ENCODE data around the gene MKRN2.

The MKRN2 gene

DNA sequence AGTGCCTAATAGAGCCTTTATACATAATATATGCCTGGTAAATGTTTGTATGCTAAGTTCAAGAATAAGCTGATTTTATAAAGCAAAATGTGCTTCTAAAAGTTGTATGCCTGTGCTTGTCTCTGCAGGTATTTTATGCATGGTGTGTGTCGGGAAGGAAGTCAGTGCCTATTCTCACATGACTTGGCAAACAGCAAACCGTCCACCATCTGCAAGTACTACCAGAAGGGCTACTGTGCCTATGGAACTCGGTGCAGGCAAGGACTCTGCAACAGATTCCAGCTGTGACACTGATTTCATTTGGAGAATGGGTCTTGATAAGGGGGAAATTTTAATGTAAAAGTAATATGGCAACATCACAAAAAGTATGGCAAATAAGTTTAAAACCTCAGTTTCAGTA lies 11.9 kb downstream of the MKRN2 start:
- Histone ChIP-seq H3K23ac (ENCODE audit: low read length) (no peak overlapping the region), H2BK120ac (ENCODE audit: insufficient read depth, low read length, poor library complexity) (no peak overlapping the region), H4K8ac (ENCODE audit: low read depth, low read length) (no peak overlapping the region), H3K79me2 (ENCODE audit: control insufficient read depth, insufficient read depth, low read length, poor library complexity) (peaks cover 6% of the 10 kb centered on the region), H3K4ac (ENCODE audit: low read depth, low read length) (no peak overlapping the region), H3K4me1 (ENCODE audit: control insufficient read depth in 1 of 2, insufficient read depth in 2 of 2, low read length in 2 of 2) (peaks cover 0 to 3% of the 10 kb centered on the region in 2 experiments), H2BK12ac (ENCODE audit: low read length) (no peak overlapping the region), H4K91ac (ENCODE audit: low read depth, low read length) (no peak overlapping the region), H3K27me3 (ENCODE audit: insufficient read depth, low read length) (no peaks in the 10 kb centered on the region), H4K12ac (ENCODE audit: low read depth, low read length) (no peak overlapping the region), H3K9ac (ENCODE audit: low read length) (no peak overlapping the region), H3K4me3 (ENCODE audit: low read depth, low read length) (no peak overlapping the region), H2BK5ac (ENCODE audit: low read depth, low read length, poor library complexity) (no peak overlapping the region), H3K36me3 (ENCODE audit: control insufficient read depth in 1 of 2, insufficient read depth in 2 of 2, low read length in 2 of 2) (peaks cover 31% of the 10 kb centered on the region in 2 experiments), H3K18ac (ENCODE audit: low read length) (no peak overlapping the region), H3K27ac (ENCODE audit: low read depth, low read length) (no peak overlapping the region), H2AFZ (ENCODE audit: insufficient read depth, low read length, poor library complexity) (no peak overlapping the region), H3K14ac (ENCODE audit: low read length) (no peak overlapping the region), H3K9me3 (ENCODE audit: insufficient read depth, low read depth, low read length) (no peaks in the 10 kb centered on the region), H3K4me2 (ENCODE audit: low read length) (no peak overlapping the region), H2AK5ac (ENCODE audit: low read length) (no peak overlapping the region), H3K79me1 (ENCODE audit: low read length) (no peaks in the 10 kb centered on the region)
- no peak for DNase-seq
- WGBS (ENCODE audit: extremely low coverage, insufficient coverage, insufficient read length), result no CpG with 5 or more reads among the region's 3 CpGs

DNA sequence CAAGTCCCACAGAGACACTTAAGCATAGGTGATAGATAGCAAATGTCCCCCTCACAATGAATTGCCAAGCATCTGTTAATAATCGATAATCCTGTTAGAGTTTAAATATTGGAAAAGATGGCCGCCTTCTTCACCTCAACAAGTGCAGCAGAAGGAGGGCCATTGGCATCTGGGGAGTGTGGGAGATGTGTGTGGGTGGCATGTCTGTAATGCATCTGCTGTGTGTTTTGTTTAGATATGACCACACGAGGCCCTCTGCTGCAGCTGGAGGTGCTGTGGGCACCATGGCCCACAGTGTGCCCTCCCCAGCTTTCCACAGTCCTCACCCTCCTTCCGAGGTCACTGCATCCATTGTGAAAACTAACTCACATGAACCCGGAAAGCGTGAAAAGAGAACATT lies 12.9 kb downstream of the MKRN2 start:
- Histone ChIP-seq H4K91ac (ENCODE audit: low read depth, low read length) (no peak overlapping the region), H3K4ac (ENCODE audit: low read depth, low read length) (no peak overlapping the region), H4K12ac (ENCODE audit: low read depth, low read length) (no peak overlapping the region), H2BK12ac (ENCODE audit: low read length) (no peak overlapping the region), H3K18ac (ENCODE audit: low read length) (no peak overlapping the region), H2AK5ac (ENCODE audit: low read length) (no peak overlapping the region), H3K27ac (ENCODE audit: low read depth, low read length) (no peak overlapping the region), H4K8ac (ENCODE audit: low read depth, low read length) (no peak overlapping the region), H2BK120ac (ENCODE audit: insufficient read depth, low read length, poor library complexity) (no peak overlapping the region), H2BK5ac (ENCODE audit: low read depth, low read length, poor library complexity) (no peak overlapping the region), H3K4me1 (ENCODE audit: control insufficient read depth in 1 of 2, insufficient read depth in 2 of 2, low read length in 2 of 2) (peaks cover 0 to 3% of the 10 kb centered on the region in 2 experiments), H3K36me3 (ENCODE audit: control insufficient read depth in 1 of 2, insufficient read depth in 2 of 2, low read length in 2 of 2) (peaks cover 42% of the 10 kb centered on the region in 2 experiments), H3K9me3 (ENCODE audit: insufficient read depth, low read depth, low read length) (no peaks in the 10 kb centered on the region), H2AFZ (ENCODE audit: insufficient read depth, low read length, poor library complexity) (no peak overlapping the region), H3K4me2 (ENCODE audit: low read length) (no peak overlapping the region), H3K79me1 (ENCODE audit: low read length) (no peaks in the 10 kb centered on the region), H3K9ac (ENCODE audit: low read length) (no peak overlapping the region), H3K14ac (ENCODE audit: low read length) (no peak overlapping the region), H3K79me2 (ENCODE audit: control insufficient read depth, insufficient read depth, low read length, poor library complexity) (peaks cover 6% of the 10 kb centered on the region), H3K27me3 (ENCODE audit: insufficient read depth, low read length) (no peaks in the 10 kb centered on the region), H3K4me3 (ENCODE audit: low read depth, low read length) (no peak overlapping the region), H3K23ac (ENCODE audit: low read length) (no peak overlapping the region)
- WGBS (ENCODE audit: extremely low coverage, insufficient coverage, insufficient read length), result no CpG with 5 or more reads among the region's 6 CpGs
- no peak for DNase-seq

DNA sequence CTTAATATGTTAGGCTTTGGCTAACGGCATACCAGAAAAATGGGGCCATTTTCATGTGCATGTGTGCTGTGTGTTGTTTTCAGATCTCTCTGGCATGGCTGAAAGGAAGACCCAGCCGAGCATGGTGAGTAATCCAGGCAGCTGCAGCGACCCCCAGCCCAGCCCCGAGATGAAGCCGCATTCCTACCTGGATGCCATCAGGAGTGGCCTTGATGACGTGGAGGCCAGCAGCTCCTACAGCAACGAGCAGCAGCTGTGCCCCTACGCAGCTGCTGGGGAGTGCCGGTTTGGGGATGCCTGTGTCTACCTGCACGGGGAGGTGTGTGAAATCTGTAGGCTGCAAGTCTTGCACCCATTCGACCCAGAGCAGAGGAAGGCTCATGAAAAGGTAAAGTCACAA lies 15.1 kb downstream of the MKRN2 start:
- Histone ChIP-seq H2BK5ac (ENCODE audit: low read depth, low read length, poor library complexity) (no peak overlapping the region), H3K4me1 (ENCODE audit: control insufficient read depth in 1 of 2, insufficient read depth in 2 of 2, low read length in 2 of 2) (no peaks in the 10 kb centered on the region)
- WGBS (ENCODE audit: extremely low coverage, insufficient coverage, insufficient read length), result no CpG with 5 or more reads among the region's 11 CpGs

DNA sequence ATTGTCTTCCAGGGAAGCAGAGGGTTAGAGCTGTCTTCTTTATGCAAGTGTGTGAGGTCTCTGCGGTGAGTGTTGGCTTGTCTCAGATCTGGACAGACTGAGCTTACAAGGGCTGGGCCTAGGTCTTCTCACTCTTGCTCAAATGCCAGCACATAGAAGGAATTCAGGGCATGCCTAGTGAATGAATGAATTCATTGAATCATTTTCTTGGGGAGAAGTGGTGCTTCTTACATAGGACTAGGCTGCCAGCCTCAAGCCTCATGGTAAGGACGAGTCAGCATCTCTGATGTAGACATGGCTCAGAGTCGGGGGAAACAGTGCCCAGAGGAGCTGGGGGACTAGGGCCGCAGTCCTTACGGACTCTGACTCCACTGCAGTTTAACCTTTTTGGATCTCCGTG lies 17.2 kb downstream of the MKRN2 start:
- Histone ChIP-seq H3K14ac (ENCODE audit: low read length) (no peak overlapping the region), H3K27ac (ENCODE audit: low read depth, low read length) (no peak overlapping the region), H3K9ac (ENCODE audit: low read length) (no peak overlapping the region), H2AFZ (ENCODE audit: insufficient read depth, low read length, poor library complexity) (no peak overlapping the region), H3K18ac (ENCODE audit: low read length) (no peak overlapping the region), H4K8ac (ENCODE audit: low read depth, low read length) (no peak overlapping the region), H2AK5ac (ENCODE audit: low read length) (no peak overlapping the region), H3K4me1 (ENCODE audit: control insufficient read depth in 1 of 2, insufficient read depth in 2 of 2, low read length in 2 of 2) (no peaks in the 10 kb centered on the region), H4K12ac (ENCODE audit: low read depth, low read length) (no peak overlapping the region), H3K4me2 (ENCODE audit: low read length) (no peak overlapping the region), H3K27me3 (ENCODE audit: insufficient read depth, low read length) (no peaks in the 10 kb centered on the region), H3K79me2 (ENCODE audit: control insufficient read depth, insufficient read depth, low read length, poor library complexity) (no peaks in the 10 kb centered on the region), H3K36me3 (ENCODE audit: control insufficient read depth in 1 of 2, insufficient read depth in 2 of 2, low read length in 2 of 2) (peaks cover 54 to 61% of the 10 kb centered on the region in 2 experiments), H3K23ac (ENCODE audit: low read length) (no peak overlapping the region), H2BK5ac (ENCODE audit: low read depth, low read length, poor library complexity) (no peak overlapping the region), H3K4me3 (ENCODE audit: low read depth, low read length) (no peak overlapping the region), H3K4ac (ENCODE audit: low read depth, low read length) (no peak overlapping the region), H4K91ac (ENCODE audit: low read depth, low read length) (no peak overlapping the region), H3K79me1 (ENCODE audit: low read length) (no peaks in the 10 kb centered on the region), H2BK12ac (ENCODE audit: low read length) (no peak overlapping the region), H2BK120ac (ENCODE audit: insufficient read depth, low read length, poor library complexity) (no peak overlapping the region), H3K9me3 (ENCODE audit: insufficient read depth, low read depth, low read length) (no peaks in the 10 kb centered on the region)
- peak; percentile 40 to 73 for DNase-seq
- WGBS (ENCODE audit: extremely low coverage, insufficient coverage, insufficient read length), result no CpG with 5 or more reads among the region's 6 CpGs

More for the DNA sequence above, 15.1 kb downstream of the MKRN2 start:
- no peaks in the 10 kb centered on the region for H3K27me3 ChIP-seq (ENCODE audit: insufficient read depth, low read length)
- no peak overlapping the region for H4K91ac ChIP-seq (ENCODE audit: low read depth, low read length)
- no peaks in the 10 kb centered on the region for H3K9me3 ChIP-seq (ENCODE audit: insufficient read depth, low read depth, low read length)
- H3K23ac ChIP-seq (ENCODE audit: low read length), result no peak overlapping the region
- H4K12ac ChIP-seq (ENCODE audit: low read depth, low read length), result no peak overlapping the region
- H3K18ac ChIP-seq (ENCODE audit: low read length), result no peak overlapping the region
- H2AK5ac ChIP-seq (ENCODE audit: low read length), result no peak overlapping the region
- H4K8ac ChIP-seq (ENCODE audit: low read depth, low read length), result no peak overlapping the region
- no peak overlapping the region for H3K4me2 ChIP-seq (ENCODE audit: low read length)
- H3K79me1 ChIP-seq (ENCODE audit: low read length), result no peaks in the 10 kb centered on the region
- H3K4ac ChIP-seq (ENCODE audit: low read depth, low read length), result no peak overlapping the region
- no peaks in the 10 kb centered on the region for H3K79me2 ChIP-seq (ENCODE audit: control insufficient read depth, insufficient read depth, low read length, poor library complexity)
- DNase-seq, result peak; percentile 92 to 94
- no peak overlapping the region for H3K9ac ChIP-seq (ENCODE audit: low read length)
- no peak overlapping the region for H3K27ac ChIP-seq (ENCODE audit: low read depth, low read length)
- H2AFZ ChIP-seq (ENCODE audit: insufficient read depth, low read length, poor library complexity), result no peak overlapping the region
- H2BK120ac ChIP-seq (ENCODE audit: insufficient read depth, low read length, poor library complexity), result no peak overlapping the region
- H3K36me3 ChIP-seq (ENCODE audit: control insufficient read depth in 1 of 2, insufficient read depth in 2 of 2, low read length in 2 of 2), result peaks cover 53 to 62% of the 10 kb centered on the region in 2 experiments
- no peak overlapping the region for H3K14ac ChIP-seq (ENCODE audit: low read length)
- no peak overlapping the region for H2BK12ac ChIP-seq (ENCODE audit: low read length)
- no peak overlapping the region for H3K4me3 ChIP-seq (ENCODE audit: low read depth, low read length)

All from trophoblast cell (in vitro differentiated cells and primary cell).